CD1c-positive myeloid dendritic cell (primary cell): Measurements from ENCODE around the gene CCDC157.
A peak's percentile ranks its signal among the peaks of the same experiment; 100 is the strongest.
"Not testable (repeated sequence)": the region's sequence is repeated elsewhere in the genome, so short reads cannot be mapped to it uniquely, and the experiment has no call there.

Source experiments
- DNase-seq: peaks from one replicate; pipeline ENCODE4 v3.0.0-alpha.2; 2016; ENCODE audit errors: extremely low spot score

CCDC157 gene

GRCh38 chr22:30386960-30387827 is 30.4 kb downstream of the CCDC157 start, which contains the start of gene RNF215:
Gene RNF215 (minus strand): TSS chr22:30387411. CDS start chr22:30387313, 98 bp downstream.
- peak; percentile 92 for DNase-seq

- peak; percentile 86 for DNase-seq
Observed at GRCh38 chr22:30390974-30391691, 34.3 kb downstream of the CCDC157 start.

- DNase-seq = no peak
Observed at GRCh38 chr22:30392661-30393321, 36.0 kb downstream of the CCDC157 start.

DNA sequence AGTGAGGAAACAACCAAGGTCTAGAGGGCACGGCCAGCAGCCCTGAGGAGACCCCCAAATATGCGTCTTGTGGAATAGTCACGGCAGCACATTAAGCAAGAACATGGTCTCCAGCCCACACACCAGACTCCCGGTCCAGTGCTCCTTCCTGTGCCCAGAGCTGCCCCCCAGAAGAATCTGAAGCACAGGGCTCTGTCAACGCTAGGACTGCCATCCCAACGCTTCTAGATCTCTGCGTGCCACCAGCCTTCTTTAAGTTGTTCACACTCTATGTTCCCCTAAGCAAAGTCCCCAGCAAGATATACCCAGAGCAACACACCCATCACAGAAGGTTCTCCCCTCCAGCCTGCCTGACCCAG is 36.5 kb downstream of the CCDC157 start:
- no peak for DNase-seq

- no peak for DNase-seq
Observed at GRCh38 chr22:30393885-30394284, 37.1 kb downstream of the CCDC157 start.

- peak; percentile 49 for DNase-seq
Observed at GRCh38 chr22:30396871-30397655, 40.3 kb downstream of the CCDC157 start, which contains the start of gene SEC14L2. Gene SEC14L2 (plus strand): TSS chr22:30397018. CDS start chr22:30397117, 99 bp downstream.

DNA sequence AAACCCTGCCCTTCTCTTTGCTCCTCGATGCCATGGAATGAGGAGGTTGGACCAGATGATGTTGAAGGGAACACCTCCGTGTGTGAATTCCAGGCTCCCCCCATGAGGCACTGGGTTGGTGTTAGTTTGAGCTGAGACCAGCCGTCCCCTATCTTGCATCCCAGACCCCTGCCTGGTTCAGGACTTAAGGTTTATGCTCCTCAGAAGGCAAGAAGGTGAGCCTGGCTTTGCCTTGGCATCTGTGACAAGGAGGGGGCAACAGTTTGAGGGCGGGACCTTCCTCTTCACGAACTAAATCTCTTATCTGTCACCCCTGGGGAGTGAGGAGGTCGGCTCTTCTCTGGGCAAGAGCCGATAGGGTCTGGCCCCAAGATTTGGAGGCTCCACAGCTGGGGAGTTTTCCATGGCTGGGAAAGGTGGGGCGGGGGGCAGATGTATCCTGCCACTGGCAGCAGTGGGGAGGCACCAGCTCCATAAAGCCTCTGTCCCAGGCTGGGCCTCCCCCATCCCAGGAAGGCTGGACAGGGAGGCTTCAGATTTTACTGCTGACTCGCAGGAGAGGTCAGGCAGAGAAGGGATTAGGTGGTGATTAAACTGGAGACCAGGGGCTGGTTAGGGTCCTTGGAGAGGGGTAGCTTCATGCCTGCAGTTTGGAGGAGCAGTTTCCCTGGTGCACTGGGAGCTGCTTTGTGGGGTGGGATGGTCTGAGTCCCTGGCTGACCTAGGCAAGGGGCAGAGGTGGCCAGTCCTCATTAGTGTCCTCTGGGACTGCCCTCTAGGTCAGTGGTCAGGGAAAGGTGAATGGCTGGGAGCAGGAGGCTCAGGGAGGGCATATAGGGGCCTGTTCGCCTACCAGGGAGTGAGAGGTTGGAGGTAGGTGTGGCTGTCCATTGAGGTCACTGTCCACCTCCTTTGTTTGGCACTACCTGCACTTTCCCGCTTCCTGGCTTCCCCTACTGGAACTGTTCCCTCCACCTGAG is 41.1 kb downstream of the CCDC157 start:
- no peak for DNase-seq

DNA sequence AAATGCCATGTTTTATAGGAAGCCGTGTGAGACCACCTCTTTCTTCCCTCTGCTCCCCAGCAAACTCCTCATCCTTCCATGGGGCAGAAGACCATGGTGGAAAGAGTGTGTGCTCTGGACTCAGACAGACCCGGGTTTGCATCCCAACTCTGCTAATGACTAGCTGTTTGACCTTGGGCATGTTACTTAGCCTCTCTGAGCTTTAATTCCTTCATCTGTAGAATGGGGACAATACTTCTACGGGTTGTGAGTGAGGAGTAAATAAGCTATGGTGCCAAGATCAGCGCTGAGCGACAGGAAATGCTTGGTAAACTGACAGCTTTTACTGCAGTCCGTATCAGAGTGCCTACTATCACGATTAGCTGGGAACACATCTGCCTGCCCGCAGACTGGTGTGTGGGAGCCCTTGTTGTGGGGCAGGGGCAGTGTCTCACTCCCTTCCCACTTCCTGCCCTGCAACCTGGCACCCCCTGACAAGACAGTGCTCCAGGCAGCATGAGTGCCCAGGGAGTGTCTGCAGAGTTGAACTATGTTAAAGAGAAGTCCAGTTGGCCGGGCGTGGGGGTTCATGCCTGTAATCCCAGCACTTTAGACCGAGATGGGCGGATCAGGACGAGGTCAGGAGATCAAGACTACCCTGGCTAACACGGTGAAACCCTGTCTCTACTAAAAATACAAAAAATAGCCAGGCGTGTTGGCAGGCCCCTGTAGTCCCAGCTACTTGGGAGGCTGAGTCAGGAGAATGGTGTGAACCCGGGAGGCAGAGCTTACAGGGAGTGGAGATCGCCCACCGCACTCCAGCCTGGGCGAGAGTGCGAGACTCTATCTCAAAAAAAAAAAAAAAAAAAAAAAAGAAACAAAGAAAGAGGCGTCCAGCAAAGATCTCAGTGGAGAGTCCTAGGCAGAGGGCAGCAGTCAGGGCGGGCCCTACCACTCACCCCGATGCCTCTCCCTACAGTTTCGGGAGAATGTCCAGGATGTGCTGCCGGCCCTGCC is 42.2 kb downstream of the CCDC157 start:
- DNase-seq = no peak

DNA sequence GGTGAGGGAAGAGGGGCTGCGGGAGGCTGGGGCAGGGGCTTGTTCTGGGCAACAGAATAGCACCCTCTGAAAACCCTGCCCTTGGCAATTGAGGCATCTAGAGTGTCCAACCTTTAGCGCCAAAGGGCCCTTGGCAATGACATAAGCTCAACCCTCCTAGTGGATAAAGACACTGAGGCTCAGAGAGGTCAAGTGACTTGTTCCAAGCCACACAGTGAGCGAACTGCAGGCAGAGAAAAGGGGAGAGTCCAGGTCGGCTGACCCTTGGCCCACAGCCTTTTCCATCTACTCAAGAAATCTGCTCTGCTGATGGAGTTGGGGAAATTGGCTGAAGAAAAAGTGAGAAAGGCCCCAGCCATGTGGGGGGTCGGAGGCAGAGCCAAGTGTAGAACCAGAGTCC is 42.9 kb downstream of the CCDC157 start:
- no peak for DNase-seq

- no peak for DNase-seq
Observed at GRCh38 chr22:30400159-30400558, 43.4 kb downstream of the CCDC157 start.

DNA sequence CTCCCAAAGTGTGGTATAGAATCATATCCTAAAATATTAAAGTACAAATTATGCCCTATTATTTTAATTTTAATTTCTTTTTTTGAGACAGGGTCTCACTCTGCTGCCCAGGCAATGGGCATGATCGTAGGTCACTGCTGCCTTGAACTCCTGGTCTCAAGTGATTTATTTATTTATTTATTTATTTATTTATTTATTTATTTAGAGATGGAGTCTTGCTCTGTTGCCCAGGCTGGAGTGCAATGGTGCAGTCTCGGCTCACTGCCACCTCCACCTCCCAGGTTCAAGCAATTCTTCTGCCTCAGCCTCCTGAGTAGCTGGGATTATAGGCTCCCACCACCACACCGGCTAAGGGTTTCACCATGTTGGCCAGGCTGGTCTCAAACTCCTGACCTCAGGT is 44.2 kb downstream of the CCDC157 start:
- not testable (repeated sequence) for DNase-seq

DNA sequence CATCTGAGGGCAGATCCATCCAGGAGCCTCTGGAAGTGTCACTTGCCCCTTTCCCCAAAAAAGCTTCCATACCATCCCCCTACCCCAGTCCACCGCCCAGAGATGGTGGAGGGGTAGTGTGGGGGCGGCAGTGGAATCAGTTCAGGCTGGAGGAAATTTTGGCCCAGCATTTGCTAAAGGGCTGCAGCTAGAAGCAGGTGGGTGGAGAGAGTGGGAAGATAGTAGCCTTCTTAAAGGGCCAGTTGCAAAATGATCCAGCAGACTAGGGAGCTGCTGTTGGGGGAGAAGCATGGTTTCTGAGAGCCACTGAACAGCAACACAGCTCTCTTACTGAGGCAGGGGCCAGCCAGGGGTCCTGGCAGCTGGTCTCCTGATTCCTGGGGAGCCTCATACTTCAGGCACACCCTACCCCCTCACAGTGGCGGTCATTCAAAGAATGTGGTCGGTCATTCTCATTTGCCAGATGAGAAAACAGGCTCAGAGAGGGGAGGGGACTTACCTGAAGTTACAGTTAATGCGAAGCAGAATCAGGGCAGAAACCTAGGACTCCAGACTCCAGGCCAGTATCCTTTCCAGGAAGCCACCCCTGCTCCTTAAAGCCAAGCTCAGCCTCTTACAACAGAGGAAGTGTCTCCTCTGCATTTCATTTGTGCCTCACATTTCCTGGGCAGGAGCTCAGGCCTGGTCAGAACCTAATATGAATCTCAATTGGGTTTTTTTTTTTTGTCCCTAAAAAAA is 45.4 kb downstream of the CCDC157 start:
- DNase-seq = peak; percentile 41

DNA sequence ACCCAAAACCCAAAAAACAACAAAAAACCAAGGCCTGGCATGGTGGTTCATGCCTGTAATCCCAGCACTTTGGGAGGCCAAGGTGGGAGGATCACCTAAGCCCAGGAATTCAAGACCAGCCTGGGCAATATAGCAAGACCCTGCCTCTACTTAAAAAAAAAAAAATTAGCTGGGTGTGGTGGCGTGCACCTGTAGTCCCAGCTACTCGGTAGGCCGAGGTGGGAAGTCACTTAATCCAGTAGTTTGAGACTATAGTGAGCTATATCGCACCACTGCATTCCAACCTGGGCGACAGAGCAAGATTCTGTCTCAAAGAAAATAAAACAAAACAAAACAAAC is 45.9 kb downstream of the CCDC157 start:
- DNase-seq = not testable (repeated sequence)

GRCh38 chr22:30404307-30404706 is 47.5 kb downstream of the CCDC157 start:
- no peak for DNase-seq

- no peak for DNase-seq
Observed at GRCh38 chr22:30405731-30406130, 48.9 kb downstream of the CCDC157 start.

- no peak for DNase-seq
Observed at GRCh38 chr22:30406400-30406799, 49.6 kb downstream of the CCDC157 start.

DNA sequence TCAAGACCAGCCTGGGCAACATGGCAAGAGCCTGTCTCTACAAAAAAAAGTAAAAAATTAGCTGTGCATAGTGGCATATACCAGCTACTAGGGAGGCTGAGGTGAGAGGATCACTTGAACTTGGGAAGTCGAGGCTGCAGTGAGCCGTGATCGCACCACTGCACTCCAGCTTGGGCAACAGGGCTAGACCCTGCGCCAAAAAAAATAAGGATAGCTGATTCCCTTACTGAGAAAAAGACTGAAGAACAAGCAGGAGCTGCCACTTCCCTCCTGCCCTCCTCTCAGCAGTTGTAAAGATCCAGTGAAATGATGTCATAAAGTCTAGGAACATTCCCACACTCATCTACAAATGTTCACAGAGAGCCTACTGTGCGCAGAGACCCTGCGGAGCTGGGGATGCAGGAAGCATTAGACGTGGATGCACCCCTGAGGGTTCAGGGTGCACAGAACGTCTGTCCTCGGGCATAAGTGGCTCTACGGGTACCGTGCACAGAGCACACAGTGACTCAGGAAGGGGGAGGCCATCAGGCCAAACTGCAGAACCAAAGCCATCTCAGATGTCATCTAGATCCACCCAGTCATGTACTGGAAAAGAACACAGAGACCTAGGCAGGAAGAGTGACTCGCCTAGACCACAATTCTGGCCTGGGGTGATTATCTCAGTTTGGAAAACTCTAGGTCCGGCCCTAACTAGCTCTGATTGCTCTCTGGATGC is 51.7 kb downstream of the CCDC157 start:
- no peak for DNase-seq

- DNase-seq = no peak
Observed at GRCh38 chr22:30411780-30412179, 55.0 kb downstream of the CCDC157 start.
